HG02763 (cell line): Measurements from ENCODE around the gene TTC23.
"Not testable (repeated sequence)": the region's sequence is repeated elsewhere in the genome, so short reads cannot be mapped to it uniquely, and the experiment has no call there.

ENCODE experiments used
- ATAC-seq: cut with Tn5 transposase; IDR thresholded peaks from one replicate; pipeline ENCODE4 v1.9.1; 2021; ENCODE audit warnings: mild to moderate bottlenecking, moderate library complexity; ENCODE audit not compliant: unreplicated experiment

TTC23 gene

GRCh38 chr15:99250494-99250856 lies 1.1 kb upstream of the TTC23 start:
- no peak for ATAC-seq

- ATAC-seq: no peak
Measured at GRCh38 chr15:99250001-99250400, 620 bp upstream of the TTC23 start.

- ATAC-seq: no peak
Measured at GRCh38 chr15:99248000-99248715, 1.2 kb downstream of the TTC23 start.

- no peak for ATAC-seq
Measured at GRCh38 chr15:99247062-99247461, 2.3 kb downstream of the TTC23 start.

GRCh38 chr15:99244306-99244705 lies 5.1 kb downstream of the TTC23 start:
- no peak for ATAC-seq

GRCh38 chr15:99241752-99242151 lies 7.6 kb downstream of the TTC23 start:
- ATAC-seq: no peak

GRCh38 chr15:99239545-99240198 lies 9.7 kb downstream of the TTC23 start:
- ATAC-seq: peak; percentile 93

- no peak for ATAC-seq
Measured at GRCh38 chr15:99238849-99239248, 10.5 kb downstream of the TTC23 start.

GRCh38 chr15:99234160-99234559 lies 15.2 kb downstream of the TTC23 start:
- ATAC-seq: not testable (repeated sequence)

GRCh38 chr15:99232740-99233139 lies 16.6 kb downstream of the TTC23 start:
- ATAC-seq: no peak

- no peak for ATAC-seq
Measured at GRCh38 chr15:99230867-99231266, 18.5 kb downstream of the TTC23 start.

- ATAC-seq: no peak
Measured at GRCh38 chr15:99228120-99228770, 21.1 kb downstream of the TTC23 start.

GRCh38 chr15:99226802-99227201 lies 22.6 kb downstream of the TTC23 start:
- ATAC-seq: no peak

GRCh38 chr15:99224372-99225214 lies 24.8 kb downstream of the TTC23 start:
- no peak for ATAC-seq

GRCh38 chr15:99213187-99213811 lies 36.1 kb downstream of the TTC23 start:
- no peak for ATAC-seq

- ATAC-seq: no peak
Measured at GRCh38 chr15:99212406-99212805, 37.0 kb downstream of the TTC23 start.

GRCh38 chr15:99211926-99212325 lies 37.5 kb downstream of the TTC23 start:
- ATAC-seq: no peak

GRCh38 chr15:99210334-99210733 lies 39.0 kb downstream of the TTC23 start:
- no peak for ATAC-seq

- ATAC-seq: no peak
Measured at GRCh38 chr15:99209326-99209725, 40.1 kb downstream of the TTC23 start.

GRCh38 chr15:99207672-99208071 lies 41.7 kb downstream of the TTC23 start:
- no peak for ATAC-seq

GRCh38 chr15:99202176-99202552 lies 47.2 kb downstream of the TTC23 start:
- no peak for ATAC-seq
